Pancreas (tissue), 10 donors: Measurements from ENCODE around the gene ITGA1. TPM values are rescaled to one million over a fixed set of nuclear protein-coding genes. Genes with fewer than 3 reads are reported as not detected.

Experiments used
- ATAC-seq, 4 donors: fragments of 200-7000 bp; cut with Tn5 transposase; one replicate each; pipeline versions ENCODE4 v1.8.0 to v1.9.1; 2020; ENCODE audit warnings: mild to moderate bottlenecking in 4 of 4, moderate library complexity in 4 of 4
- DNase-seq, 6 donors: peaks; one replicate each; pipeline ENCODE4 v3.0.0-alpha.2; 2020
- FAIRE-seq: peaks from 2 replicates; lab custom pipeline; 2012; peaks lifted over from hg19 to GRCh38; lab: Jason Lieb, UNC
- H3K27ac ChIP-seq, 4 donors: fragments of 200-600 bp; sonication (generic); 1 replicate in 3 of 4; 2 replicates in 1 of 4; pipeline versions ENCODE4 v1.5.0 to v1.8.0; 2020
- H3K27me3 ChIP-seq, 4 donors: fragments of 200-600 bp; one replicate each; pipeline ENCODE4 v1.8.0; 2021
- H3K36me3 ChIP-seq, 3 donors: fragments of 200-600 bp; sonication (generic) in 1 of 3; one replicate each; pipeline versions ENCODE4 v1.5.0 to v1.8.0; 2020 to 2021
- H3K4me1 ChIP-seq, 3 donors: fragments of 200-600 bp; one replicate each; pipeline ENCODE4 v1.8.0; 2021
- H3K4me3 ChIP-seq, 4 donors: fragments of 200-600 bp; sonication (generic) in 2 of 4; one replicate each; pipeline versions ENCODE4 v1.5.0 to v1.8.0; 2020 to 2021
- H3K9me3 ChIP-seq, 4 donors: fragments of 200-600 bp; one replicate each; pipeline ENCODE4 v1.8.0; 2021
- CTCF ChIP-seq, 4 donors: fragments of 200-600 bp; sonication (generic) in 3 of 4; IDR thresholded peaks; one replicate each; pipeline versions ENCODE4 v1.5.0 to v1.8.0; 2021; ENCODE audit warnings: antibody characterized with exemption in 4 of 4
- WGBS, 2 donors: extraction: QIAGEN DNeasy Blood & Tissue Kit; methylation state at CpG; one replicate each; pipeline ENCODE4 v1.1.7; 2013; 5-methylcytosine and 5-hydroxymethylcytosine counted together
- intact Hi-C, 3 donors: fragments of 100-400 bp; cut with DNase I; formaldehyde crosslinking; loops; one replicate each; pipeline versions ENCODE4 v1.11.1 to v1.14.2; 2022
- polyA plus RNA-seq, 2 donors: library from polyadenylated mRNA; stranded (reverse); fragments of 200-250 nt; gene quantifications; one replicate each; pipeline ENCODE4 v1.2.3, GENCODE V29; 2013
- total RNA-seq, 6 donors: library from RNA; stranded (reverse); fragmentation: NEBNext Ultra II Directional in 4 of 6; extraction: Animal tissue kit (Norgen Biotek cat#: 25700) in 4 of 6; gene quantifications; one replicate each; pipeline versions ENCODE4 v1.2.1 to v1.2.4, GENCODE V29; 2021 to 2023
- donor health status: healthy with polysubstance abuse.
- donor health status: DM: no; HTN: no; CAD: no; lungs with moderate emphysema.
- donor health status: DM: no; HTN: no; CAD: no.
- donor health status: control.
- donor health status: control.
- donor health status: Bipolar disorder and iron deficiency.
- donor health status: DM: yes; HTN: yes; CAD: no.
- donor health status: DM: no; HTN: no; CAD: no.
- donor health status: DM: no; HTN: no; CAD: no.
- donor health status: DM: yes; HTN: yes; CAD: no.

The ITGA1 gene
- total and polyA plus RNA-seq, 8 donors, result 1.9 to 18.3 (median 6.3) TPM

DNA sequence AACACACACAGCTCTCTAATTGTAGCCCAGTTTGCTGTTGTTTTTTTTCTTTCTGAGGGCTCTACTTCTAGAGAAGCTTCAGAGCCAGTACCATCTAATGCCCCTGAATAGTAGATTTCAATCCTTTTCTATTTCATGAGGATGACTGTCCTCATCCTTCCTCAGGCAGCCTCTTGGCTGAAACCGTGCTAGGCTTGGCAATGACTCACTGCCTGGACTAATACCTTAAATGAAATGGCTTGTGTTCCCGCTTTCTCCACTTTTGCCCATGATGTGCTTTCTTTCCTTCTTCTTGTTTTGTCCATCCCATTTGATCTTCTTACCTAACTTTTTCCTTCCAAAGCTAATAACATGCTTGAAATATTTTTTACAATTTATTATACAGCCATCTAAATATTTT, 80.1 kb downstream of the ITGA1 start:
- ATAC-seq (no peak), FAIRE-seq (no peak), DNase-seq (no peak)
- Histone ChIP-seq H3K27me3 (no peaks in the 10 kb centered on the region), H3K4me3 (no peak overlapping the region), H3K27ac (no peak overlapping the region), H3K36me3 (no peaks in the 10 kb centered on the region), H3K4me1 (no peaks in the 10 kb centered on the region), H3K9me3 (no peaks in the 10 kb centered on the region)
- intact Hi-C loops, result no loop called here
- 85 to 96% methylated on average over 2 of the region's 2 CpGs for WGBS, 2 donors
- TF ChIP-seq CTCF (IDR thresholded peaks at IDR 0.05), result no peak

DNA sequence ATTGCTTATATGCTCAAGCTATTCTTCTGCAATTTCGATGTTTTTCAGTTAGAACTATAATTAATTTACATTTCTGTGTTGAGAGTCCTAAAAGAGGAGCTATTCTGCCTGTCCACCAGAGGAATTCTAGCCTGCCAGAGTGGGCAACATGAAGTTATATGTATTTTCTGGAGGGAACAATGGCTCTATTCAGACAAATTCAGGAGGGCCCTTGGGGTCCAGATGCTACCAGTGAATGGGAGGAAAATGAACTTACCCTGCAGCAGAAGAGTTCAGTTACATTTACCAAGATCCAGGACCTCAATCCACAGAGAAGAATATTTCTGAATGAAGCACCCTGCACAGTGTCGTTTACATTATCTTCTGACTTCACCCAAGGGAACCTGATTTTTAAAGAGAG, 80.7 kb downstream of the ITGA1 start:
- WGBS, 2 donors, result 62 to 83% methylated on average over 2 of the region's 2 CpGs
- no peak for ATAC-seq
- TF ChIP-seq CTCF (IDR thresholded peaks at IDR 0.05), result no peak
- Histone ChIP-seq H3K27me3 (no peaks in the 10 kb centered on the region), H3K4me3 (no peak overlapping the region), H3K36me3 (no peaks in the 10 kb centered on the region), H3K4me1 (no peaks in the 10 kb centered on the region), H3K9me3 (no peaks in the 10 kb centered on the region), H3K27ac (no peak overlapping the region)
- DNase-seq, result no peak
- intact Hi-C loops, result no loop called here
- no peak for FAIRE-seq

GRCh38 chr5:52869391-52869790, 81.7 kb downstream of the ITGA1 start:
- H3K27me3 ChIP-seq, result no peaks in the 10 kb centered on the region
- no peak overlapping the region for H3K4me3 ChIP-seq
- no peaks in the 10 kb centered on the region for H3K4me1 ChIP-seq
- FAIRE-seq, result no peak
- WGBS, 2 donors, result 85 to 90% methylated on average over 4 of the region's 4 CpGs
- ATAC-seq, result no peak
- intact Hi-C loops, result no loop called here
- H3K27ac ChIP-seq, result no peak overlapping the region
- no peaks in the 10 kb centered on the region for H3K9me3 ChIP-seq
- H3K36me3 ChIP-seq, result no peaks in the 10 kb centered on the region
- TF ChIP-seq CTCF (IDR thresholded peaks at IDR 0.05), result no peak
- no peak for DNase-seq

DNA sequence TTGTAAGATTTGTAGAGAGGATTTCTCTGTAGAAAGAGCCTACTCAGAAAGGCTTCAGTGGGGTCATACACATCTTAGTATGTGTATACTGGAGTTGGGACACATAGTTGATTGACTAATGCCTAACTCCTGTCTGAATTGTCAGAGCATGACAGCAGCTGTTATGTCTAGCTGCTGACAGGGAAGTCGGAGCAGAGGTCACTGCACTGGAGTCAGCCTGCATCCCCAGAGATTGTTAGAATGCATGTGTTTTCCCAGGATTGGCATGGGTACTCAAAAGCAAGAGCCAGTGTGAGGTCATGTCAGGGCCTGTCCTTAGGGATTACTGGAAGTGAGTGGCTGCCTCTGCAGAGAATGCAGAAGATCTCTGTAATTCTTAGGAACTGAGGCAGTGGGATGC, 82.7 kb downstream of the ITGA1 start:
- no peak for FAIRE-seq
- 75 to 90% methylated on average over 1 of the region's 1 CpG for WGBS, 2 donors
- Histone ChIP-seq H3K9me3 (no peaks in the 10 kb centered on the region), H3K27me3 (no peaks in the 10 kb centered on the region), H3K36me3 (no peaks in the 10 kb centered on the region), H3K4me3 (no peak overlapping the region), H3K4me1 (no peaks in the 10 kb centered on the region), H3K27ac (no peak overlapping the region)
- ATAC-seq, result peak in 1 of 4 donors; percentile 37
- no peak for DNase-seq
- intact Hi-C loops, result no loop called here
- no peak for TF ChIP-seq CTCF (IDR thresholded peaks at IDR 0.05)

- ATAC-seq (no peak), DNase-seq (no peak)
- no peak overlapping the region for H3K27ac ChIP-seq
These were observed 88.1 kb downstream of the ITGA1 start for GRCh38 chr5:52875827-52876226.

More at GRCh38 chr5:52875827-52876226, 88.1 kb downstream of the ITGA1 start:
- Histone ChIP-seq H3K4me1 (no peaks in the 10 kb centered on the region), H3K4me3 (no peak overlapping the region), H3K36me3 (no peaks in the 10 kb centered on the region), H3K27me3 (no peaks in the 10 kb centered on the region), H3K9me3 (no peaks in the 10 kb centered on the region)
- 68 to 70% methylated on average over 3 of the region's 3 CpGs for WGBS, 2 donors
- FAIRE-seq, result no peak
- intact Hi-C loops, result no loop called here
- no peak for TF ChIP-seq CTCF (IDR thresholded peaks at IDR 0.05)
